K562 treated with DMSO at 1 percent for 4 hours (cell line): ENCODE data around the gene PCA3. TPM values are rescaled to one million over a fixed set of nuclear protein-coding genes. Genes with fewer than 3 reads are reported as not detected.

Source experiments
- total RNA-seq: library from RNA; unstranded; fragments of 300-600 nt; gene quantifications from 2 replicates; pipeline ENCODE4 v1.2.3, GENCODE V29; 2022; ENCODE audit not compliant: insufficient read depth

The PCA3 gene
- not detected in 2 replicates for total RNA-seq

GRCh38 chr9:76764138-76764537, at the start of gene PCA3:
PCA3 (plus strand) TSS chr9:76764438.

Other genes starting within 250 kb of the PCA3 start
- gene PRUNE2, start 141.7 kb downstream of the PCA3 start, total RNA-seq: 2.7 TPM in 1 of 2 replicates, not detected in the other